OCI-LY3 (cell line): ENCODE measurements around the gene NEIL3.

ENCODE experiments used
- H2AFZ ChIP-seq: fragments of 200-600, 300-600 bp; shearing (Covaris generic); 2 replicates; pipeline ENCODE4 v1.6.0; 2014; ENCODE audit warnings: antibody characterized with exemption, low read depth, low read length
- H3K27ac ChIP-seq: fragments of 200-600, 300-600 bp; sonication (generic); 2 replicates; pipeline ENCODE4 v1.5.1; 2014; ENCODE audit warnings: mild to moderate bottlenecking, low read length, moderate library complexity, mixed read lengths
- H3K27me3 ChIP-seq: fragments of 200-600, 300-600 bp; sonication (generic); 2 replicates; pipeline ENCODE4 v1.6.1; 2014; ENCODE audit warnings: low read depth, low read length, mixed read lengths
- H3K36me3 ChIP-seq: fragments of 200-600, 300-600 bp; sonication (generic); replicated peaks from 2 replicates; pipeline ENCODE3; 2014; ENCODE audit warnings: low read depth, low read length, mixed read lengths
- H3K4me1 ChIP-seq: fragments of 300-600, 200-600 bp; sonication (generic); 2 replicates; pipeline ENCODE4 v1.6.1; 2014; ENCODE audit warnings: low read length, mixed read lengths
- H3K4me2 ChIP-seq: fragments of 200-600, 300-600 bp; sonication (generic); 2 replicates; pipeline ENCODE4 v1.6.1; 2014; ENCODE audit warnings: low read length, mixed read lengths
- H3K4me3 ChIP-seq: fragments of 300-600, 200-600 bp; sonication (generic); 2 replicates; pipeline ENCODE4 v1.5.1; 2014; ENCODE audit warnings: antibody characterized with exemption, mild to moderate bottlenecking, low read length, moderate library complexity
- H3K79me2 ChIP-seq: fragments of 300-600, 200-600 bp; shearing (Covaris generic); 2 replicates; pipeline ENCODE4 v1.6.1; 2014; ENCODE audit warnings: mild to moderate bottlenecking, low read length, mixed read lengths
- H3K9ac ChIP-seq: fragments of 300-600, 200-600 bp; shearing (Covaris generic); 2 replicates; pipeline ENCODE4 v1.6.0; 2014; ENCODE audit warnings: mild to moderate bottlenecking, low read length, moderate library complexity
- H3K9me3 ChIP-seq: fragments of 200-600, 300-600 bp; shearing (Covaris generic); 2 replicates; pipeline ENCODE4 v1.6.1; 2014; ENCODE audit warnings: low read length, mixed read lengths; ENCODE audit not compliant: insufficient read depth
- H4K20me1 ChIP-seq: fragments of 200-600, 300-600 bp; sonication (generic); 2 replicates; pipeline ENCODE4 v1.6.1; 2016; ENCODE audit warnings: low read length, mixed read lengths; ENCODE audit not compliant: insufficient read depth
- CTCF ChIP-seq: fragments of 200-600, 300-600 bp; sonication (generic); IDR thresholded peaks from 2 replicates; pipeline ENCODE4 v1.5.1; 2014; ENCODE audit warnings: antibody characterized with exemption, low read length, low read depth
- EZH2phosphoT487 ChIP-seq: fragments of 200-600 bp; shearing (Covaris generic); IDR thresholded peaks from 2 replicates; pipeline ENCODE4 v1.6.1; 2018; ENCODE audit warnings: antibody characterized with exemption, mixed run types, low read depth

Gene NEIL3

GRCh38 chr4:177384856-177385397, 75.3 kb downstream of the NEIL3 start:
- H4K20me1 ChIP-seq: no peaks in the 10 kb centered on the region
- no peaks in the 10 kb centered on the region for H3K27me3 ChIP-seq
- H3K36me3 ChIP-seq: no peaks in the 10 kb centered on the region
- no peaks in the 10 kb centered on the region for H3K9me3 ChIP-seq
- H3K79me2 ChIP-seq: no peaks in the 10 kb centered on the region
- H2AFZ ChIP-seq: peak overlapping the region; percentile 42
- peak overlapping the region; percentile 27 for H3K4me3 ChIP-seq
- H3K9ac ChIP-seq: no peak overlapping the region
- peaks cover 13% of the 10 kb centered on the region for H3K4me1 ChIP-seq
- peak overlapping the region; percentile 2; the same call in 1 of the 2 replicates for H3K27ac ChIP-seq
- peak overlapping the region; percentile 61 for H3K4me2 ChIP-seq
- TF ChIP-seq EZH2phosphoT487 (no peak), CTCF (no peak)

GRCh38 chr4:177385576-177386277, 76.1 kb downstream of the NEIL3 start:
- no peak overlapping the region for H3K9ac ChIP-seq
- H3K27ac ChIP-seq: no peak overlapping the region
- H3K79me2 ChIP-seq: no peaks in the 10 kb centered on the region
- H3K27me3 ChIP-seq: no peaks in the 10 kb centered on the region
- no peak overlapping the region for H2AFZ ChIP-seq
- H4K20me1 ChIP-seq: no peaks in the 10 kb centered on the region
- H3K4me1 ChIP-seq: peaks cover 18% of the 10 kb centered on the region
- no peak for TF ChIP-seq CTCF
- TF ChIP-seq EZH2phosphoT487: no peak
- no peaks in the 10 kb centered on the region for H3K36me3 ChIP-seq
- peak overlapping the region; percentile 61 for H3K4me2 ChIP-seq
- no peak overlapping the region for H3K4me3 ChIP-seq
- no peaks in the 10 kb centered on the region for H3K9me3 ChIP-seq

GRCh38 chr4:177386278-177386815, 76.7 kb downstream of the NEIL3 start:
- no peak overlapping the region for H3K9ac ChIP-seq
- no peaks in the 10 kb centered on the region for H3K9me3 ChIP-seq
- no peaks in the 10 kb centered on the region for H3K36me3 ChIP-seq
- no peak overlapping the region for H3K4me2 ChIP-seq
- no peak overlapping the region for H3K4me3 ChIP-seq
- no peaks in the 10 kb centered on the region for H4K20me1 ChIP-seq
- H2AFZ ChIP-seq: no peak overlapping the region
- TF ChIP-seq EZH2phosphoT487: no peak
- TF ChIP-seq CTCF: no peak
- H3K79me2 ChIP-seq: no peaks in the 10 kb centered on the region
- no peaks in the 10 kb centered on the region for H3K27me3 ChIP-seq
- peaks cover 18% of the 10 kb centered on the region for H3K4me1 ChIP-seq
- no peak overlapping the region for H3K27ac ChIP-seq

GRCh38 chr4:177391287-177391686, 81.6 kb downstream of the NEIL3 start:
- Histone ChIP-seq H3K4me1 (peaks cover 12% of the 10 kb centered on the region), H3K9ac (no peak overlapping the region), H3K36me3 (no peaks in the 10 kb centered on the region), H3K9me3 (no peaks in the 10 kb centered on the region), H4K20me1 (no peaks in the 10 kb centered on the region), H3K4me3 (no peak overlapping the region), H3K79me2 (no peaks in the 10 kb centered on the region), H3K27ac (no peak overlapping the region), H3K4me2 (no peak overlapping the region), H3K27me3 (no peaks in the 10 kb centered on the region), H2AFZ (no peak overlapping the region)
- no peak for TF ChIP-seq CTCF
- TF ChIP-seq EZH2phosphoT487: no peak
